ENCODE data around the gene ZP1.

DNA sequence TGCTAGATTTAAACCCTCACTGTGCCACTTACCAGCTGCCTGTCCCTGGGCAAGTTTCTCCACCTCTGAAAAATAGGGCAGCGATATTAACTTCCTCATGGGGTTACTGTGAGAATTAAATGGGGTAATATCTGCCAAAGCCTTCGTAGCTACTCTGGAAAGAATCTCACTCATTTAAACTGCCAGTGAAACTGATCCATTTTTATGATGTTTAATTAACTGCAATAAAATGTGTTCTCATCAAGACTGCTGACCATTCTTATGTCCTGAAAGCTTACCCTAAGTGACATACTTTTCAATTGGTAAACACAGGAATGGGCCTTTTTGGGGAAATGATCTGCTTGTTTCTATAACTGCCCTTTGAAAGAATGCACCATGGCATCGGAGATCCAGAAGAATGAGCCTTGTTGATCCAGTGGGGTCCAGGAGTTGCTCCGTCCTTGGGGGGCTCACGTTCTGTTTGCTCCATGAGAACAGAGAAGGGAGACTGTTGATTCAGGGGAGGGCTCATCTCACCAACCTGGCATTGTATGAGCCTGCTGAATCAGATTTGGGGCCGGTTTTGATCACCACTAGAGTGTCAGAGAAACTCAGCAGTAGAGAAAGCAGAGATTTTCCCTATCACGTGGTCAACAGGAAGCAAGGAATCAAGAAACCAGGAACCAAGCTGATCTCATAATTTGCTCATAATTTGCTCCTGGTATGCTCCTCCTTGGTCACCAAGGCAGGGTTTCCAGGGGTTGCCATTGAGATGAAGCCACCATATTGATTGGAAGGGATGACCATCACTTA, 32.4 kb upstream of the ZP1 start:
- TF ChIP-seq CTCF (IDR thresholded peaks at IDR 0.05) = no peak
- TF ChIP-seq POLR2A (IDR thresholded peaks at IDR 0.05) = no peak
